Measurements from ENCODE around the gene TMCC2. TPM values are rescaled to one million over a fixed set of nuclear protein-coding genes. Genes with fewer than 3 reads are reported as not detected.
A peak's percentile ranks its signal among the peaks of the same experiment; 100 is the strongest.

The TMCC2 gene
- polyA plus RNA-seq, 3 donors from 2014 or later, result 0.50 to 1.1 TPM; not detected in 1

GRCh38 chr1:205263580-205264190 is 35.9 kb downstream of the TMCC2 start:
- Mint-ChIP-seq H3K9me3 (no peaks in the 10 kb centered on the region), H3K4me1 (peaks cover 6 to 7% of the 10 kb centered on the region in 2 donors), H3K4me3 (no peak overlapping the region), H3K36me3 (no peaks in the 10 kb centered on the region), H3K27me3 (ENCODE audit: low read depth in 3 of 3) (peaks cover 2% of the 10 kb centered on the region in 3 donors), H3K27ac (no peak overlapping the region)
- no peak for DNase-seq

GRCh38 chr1:205266611-205267305 is 39.0 kb downstream of the TMCC2 start:
- Mint-ChIP-seq H3K36me3 (no peaks in the 10 kb centered on the region), H3K4me3 (no peak overlapping the region), H3K27me3 (ENCODE audit: low read depth in 3 of 3) (peaks cover 0 to 2% (median 2%) of the 10 kb centered on the region in 3 donors), H3K27ac (no peak overlapping the region), H3K4me1 (peaks cover 6 to 7% of the 10 kb centered on the region in 2 donors), H3K9me3 (no peaks in the 10 kb centered on the region)
- no peak for DNase-seq

- DNase-seq, result no peak
- Mint-ChIP-seq H3K27ac (no peak overlapping the region), H3K36me3 (no peaks in the 10 kb centered on the region), H3K9me3 (no peaks in the 10 kb centered on the region), H3K4me1 (peaks cover 6 to 7% of the 10 kb centered on the region in 2 donors), H3K27me3 (ENCODE audit: low read depth in 3 of 3) (peaks cover 0 to 2% (median 1%) of the 10 kb centered on the region in 3 donors), H3K4me3 (no peak overlapping the region)
These were observed 39.7 kb downstream of the TMCC2 start for GRCh38 chr1:205267306-205267902.

GRCh38 chr1:205268846-205269680 is 41.3 kb downstream of the TMCC2 start:
- H3K36me3 Mint-ChIP-seq, result no peaks in the 10 kb centered on the region

GRCh38 chr1:205269711-205270110 is 42.0 kb downstream of the TMCC2 start:
- Mint-ChIP-seq H3K4me1 (peaks cover 12 to 13% of the 10 kb centered on the region in 2 donors), H3K9me3 (no peaks in the 10 kb centered on the region), H3K27ac (no peak overlapping the region), H3K27me3 (ENCODE audit: low read depth in 3 of 3) (peaks cover 0 to 3% (median 0%) of the 10 kb centered on the region in 3 donors), H3K4me3 (no peak overlapping the region), H3K36me3 (no peaks in the 10 kb centered on the region)
- no peak for DNase-seq

More at GRCh38 chr1:205268846-205269680, 41.3 kb downstream of the TMCC2 start:
- DNase-seq, result no peak
- H3K9me3 Mint-ChIP-seq, result no peaks in the 10 kb centered on the region
- peaks cover 0 to 2% (median 0%) of the 10 kb centered on the region in 3 donors for H3K27me3 Mint-ChIP-seq (ENCODE audit: low read depth in 3 of 3)
- H3K4me3 Mint-ChIP-seq, result no peak overlapping the region
- no peak overlapping the region for H3K27ac Mint-ChIP-seq
- H3K4me1 Mint-ChIP-seq, result peaks cover 8 to 9% of the 10 kb centered on the region in 2 donors

GRCh38 chr1:205270271-205270670 is 42.5 kb downstream of the TMCC2 start:
- Mint-ChIP-seq H3K27me3 (ENCODE audit: low read depth in 3 of 3) (peaks cover 0 to 3% (median 0%) of the 10 kb centered on the region in 3 donors), H3K27ac (no peak overlapping the region), H3K36me3 (no peaks in the 10 kb centered on the region), H3K4me1 (peaks cover 12 to 16% of the 10 kb centered on the region in 2 donors), H3K9me3 (no peaks in the 10 kb centered on the region), H3K4me3 (no peak overlapping the region)
- DNase-seq, result no peak

GRCh38 chr1:205270764-205271163 is 43.0 kb downstream of the TMCC2 start:
- no peak for DNase-seq
- H3K4me1 Mint-ChIP-seq, result peaks cover 12 to 17% of the 10 kb centered on the region in 2 donors
- H3K27me3 Mint-ChIP-seq (ENCODE audit: low read depth in 3 of 3), result peaks cover 0 to 3% (median 0%) of the 10 kb centered on the region in 3 donors
- H3K27ac Mint-ChIP-seq, result no peak overlapping the region
- H3K36me3 Mint-ChIP-seq, result no peaks in the 10 kb centered on the region
- H3K9me3 Mint-ChIP-seq, result no peaks in the 10 kb centered on the region
- no peak overlapping the region for H3K4me3 Mint-ChIP-seq

GRCh38 chr1:205271277-205271676 is 43.5 kb downstream of the TMCC2 start:
- peaks cover 0 to 3% (median 0%) of the 10 kb centered on the region in 3 donors for H3K27me3 Mint-ChIP-seq (ENCODE audit: low read depth in 3 of 3)
- peaks cover 12 to 17% of the 10 kb centered on the region in 2 donors for H3K4me1 Mint-ChIP-seq
- DNase-seq, result no peak
- H3K9me3 Mint-ChIP-seq, result no peaks in the 10 kb centered on the region
- H3K27ac Mint-ChIP-seq, result no peak overlapping the region
- no peak overlapping the region for H3K4me3 Mint-ChIP-seq
- H3K36me3 Mint-ChIP-seq, result no peaks in the 10 kb centered on the region

GRCh38 chr1:205271745-205272144 is 44.0 kb downstream of the TMCC2 start:
- DNase-seq, result no peak
- no peak overlapping the region for H3K4me3 Mint-ChIP-seq
- no peaks in the 10 kb centered on the region for H3K9me3 Mint-ChIP-seq
- H3K36me3 Mint-ChIP-seq, result no peaks in the 10 kb centered on the region
- H3K27ac Mint-ChIP-seq, result no peak overlapping the region
- H3K27me3 Mint-ChIP-seq (ENCODE audit: low read depth in 3 of 3), result peaks cover 0 to 3% (median 0%) of the 10 kb centered on the region in 3 donors
- peaks cover 12 to 17% of the 10 kb centered on the region in 2 donors for H3K4me1 Mint-ChIP-seq

GRCh38 chr1:205272536-205272935 is 44.8 kb downstream of the TMCC2 start:
- no peak overlapping the region for H3K27ac Mint-ChIP-seq
- H3K4me1 Mint-ChIP-seq, result peaks cover 12 to 16% of the 10 kb centered on the region in 2 donors
- H3K36me3 Mint-ChIP-seq, result no peaks in the 10 kb centered on the region
- no peak overlapping the region for H3K4me3 Mint-ChIP-seq
- peaks cover 0 to 3% (median 0%) of the 10 kb centered on the region in 3 donors for H3K27me3 Mint-ChIP-seq (ENCODE audit: low read depth in 3 of 3)
- H3K9me3 Mint-ChIP-seq, result no peaks in the 10 kb centered on the region
- DNase-seq, result no peak

GRCh38 chr1:205273551-205273982 is 45.8 kb downstream of the TMCC2 start:
- DNase-seq, result peak; percentile 78 to 82 (median 80)
- peaks cover 19 to 23% of the 10 kb centered on the region in 2 donors for H3K4me1 Mint-ChIP-seq
- H3K27me3 Mint-ChIP-seq (ENCODE audit: low read depth in 3 of 3), result peaks cover 0 to 2% (median 0%) of the 10 kb centered on the region in 3 donors
- no peaks in the 10 kb centered on the region for H3K9me3 Mint-ChIP-seq
- H3K4me3 Mint-ChIP-seq, result peak overlapping the region in 4 of 5 donors; percentile 50 to 75 (median 62)
- H3K36me3 Mint-ChIP-seq, result no peaks in the 10 kb centered on the region
- H3K27ac Mint-ChIP-seq, result peak overlapping the region in 3 of 6 donors; percentile 12 to 58 (median 28)

GRCh38 chr1:205274041-205274691 is 46.4 kb downstream of the TMCC2 start:
- no peaks in the 10 kb centered on the region for H3K9me3 Mint-ChIP-seq
- H3K4me3 Mint-ChIP-seq, result peak overlapping the region in 4 of 5 donors; percentile 30 to 62 (median 41)
- no peaks in the 10 kb centered on the region for H3K36me3 Mint-ChIP-seq
- DNase-seq, result no peak
- peak overlapping the region in 2 of 6 donors; percentile 12 to 74 for H3K27ac Mint-ChIP-seq
- peaks cover 25 to 28% of the 10 kb centered on the region in 2 donors for H3K4me1 Mint-ChIP-seq
- peaks cover 0 to 1% (median 0%) of the 10 kb centered on the region in 3 donors for H3K27me3 Mint-ChIP-seq (ENCODE audit: low read depth in 3 of 3)

- Mint-ChIP-seq H3K4me3 (no peak overlapping the region), H3K27me3 (ENCODE audit: low read depth in 3 of 3) (peaks cover 0 to 3% (median 0%) of the 10 kb centered on the region in 3 donors), H3K27ac (no peak overlapping the region), H3K4me1 (peaks cover 35 to 38% of the 10 kb centered on the region in 2 donors), H3K36me3 (peaks cover 0 to 2% (median 0%) of the 10 kb centered on the region in 3 donors), H3K9me3 (no peaks in the 10 kb centered on the region)
- DNase-seq, result no peak
These were observed 47.4 kb downstream of the TMCC2 start for GRCh38 chr1:205275133-205275532.
